Measurements from ENCODE around the gene PACRG.

The PACRG gene

GRCh38 chr6:163239572-163240340 lies 512.0 kb downstream of the PACRG start:
- no peak overlapping the region for H2BK5ac ChIP-seq (ENCODE audit: low read depth, low read length, poor library complexity, severe bottlenecking)
- H3K4me3 ChIP-seq (ENCODE audit: insufficient read depth in 1 of 2, low read depth in 1 of 2, low read length in 2 of 2), result no peak overlapping the region
- H3K4me1 ChIP-seq (ENCODE audit: control insufficient read depth, insufficient read depth, low read depth, low read length), result no peaks in the 10 kb centered on the region
- H3K36me3 ChIP-seq (ENCODE audit: control insufficient read depth in 1 of 2, insufficient read depth in 2 of 2, low read depth in 1 of 2, low read length in 2 of 2), result no peaks in the 10 kb centered on the region
- H3K9ac ChIP-seq (ENCODE audit: low read length), result no peak overlapping the region
- H4K91ac ChIP-seq (ENCODE audit: low read length), result no peak overlapping the region
- no peak overlapping the region for H2AFZ ChIP-seq (ENCODE audit: low read depth, low read length)
- H3K18ac ChIP-seq (ENCODE audit: low read depth in 1 of 2, low read length in 2 of 2), result no peak overlapping the region
- no peak overlapping the region for H4K8ac ChIP-seq (ENCODE audit: low read length)
- no peak overlapping the region for H3K4ac ChIP-seq (ENCODE audit: low read depth in 1 of 2, low read length in 2 of 2)
- WGBS, result 86% methylated on average over 19 of the region's 19 CpGs
- H3K27me3 ChIP-seq (ENCODE audit: control insufficient read depth in 1 of 2, insufficient read depth in 1 of 2, low read length in 2 of 2), result no peaks in the 10 kb centered on the region
- H2AK5ac ChIP-seq (ENCODE audit: low read length, severe bottlenecking), result no peak overlapping the region
- H3K27ac ChIP-seq (ENCODE audit: low read length, poor library complexity, severe bottlenecking), result no peak overlapping the region
- H2BK120ac ChIP-seq (ENCODE audit: low read depth, low read length), result no peak overlapping the region
- H3K4me2 ChIP-seq (ENCODE audit: low read length, poor library complexity, severe bottlenecking), result no peak overlapping the region
- no peak overlapping the region for H2BK15ac ChIP-seq (ENCODE audit: low read depth, poor library complexity, severe bottlenecking)
- no peaks in the 10 kb centered on the region for H3K9me3 ChIP-seq (ENCODE audit: control insufficient read depth, low read length)
- no peak overlapping the region for H3K14ac ChIP-seq (ENCODE audit: low read length in 2 of 2)
- no peak overlapping the region for H2BK12ac ChIP-seq (ENCODE audit: low read length in 2 of 2)
- H3K79me1 ChIP-seq (replicated peaks; ENCODE audit: low read length, poor library complexity, severe bottlenecking), result no peaks in the 10 kb centered on the region
- H3K23ac ChIP-seq (ENCODE audit: low read length in 2 of 2), result no peak overlapping the region
- no peak for DNase-seq

- H2AK5ac ChIP-seq (ENCODE audit: low read length, severe bottlenecking), result no peak overlapping the region
- no peak overlapping the region for H3K4ac ChIP-seq (ENCODE audit: low read depth in 1 of 2, low read length in 2 of 2)
- no peak overlapping the region for H3K27ac ChIP-seq (ENCODE audit: low read length, poor library complexity, severe bottlenecking)
- no peak overlapping the region for H2BK120ac ChIP-seq (ENCODE audit: low read depth, low read length)
- no peak overlapping the region for H3K18ac ChIP-seq (ENCODE audit: low read depth in 1 of 2, low read length in 2 of 2)
- H4K8ac ChIP-seq (ENCODE audit: low read length), result no peak overlapping the region
- no peaks in the 10 kb centered on the region for H3K9me3 ChIP-seq (ENCODE audit: control insufficient read depth, low read length)
- no peaks in the 10 kb centered on the region for H3K79me1 ChIP-seq (replicated peaks; ENCODE audit: low read length, poor library complexity, severe bottlenecking)
- no peak overlapping the region for H2BK5ac ChIP-seq (ENCODE audit: low read depth, low read length, poor library complexity, severe bottlenecking)
- no peaks in the 10 kb centered on the region for H3K36me3 ChIP-seq (ENCODE audit: control insufficient read depth in 1 of 2, insufficient read depth in 2 of 2, low read depth in 1 of 2, low read length in 2 of 2)
- no peaks in the 10 kb centered on the region for H3K27me3 ChIP-seq (ENCODE audit: control insufficient read depth in 1 of 2, insufficient read depth in 1 of 2, low read length in 2 of 2)
- no peak overlapping the region for H3K9ac ChIP-seq (ENCODE audit: low read length)
- H4K91ac ChIP-seq (ENCODE audit: low read length), result no peak overlapping the region
- H2BK15ac ChIP-seq (ENCODE audit: low read depth, poor library complexity, severe bottlenecking), result no peak overlapping the region
- no peak overlapping the region for H3K4me2 ChIP-seq (ENCODE audit: low read length, poor library complexity, severe bottlenecking)
- DNase-seq, result no peak
- 94% methylated on average over 17 of the region's 17 CpGs for WGBS
- no peak overlapping the region for H3K4me3 ChIP-seq (ENCODE audit: insufficient read depth in 1 of 2, low read depth in 1 of 2, low read length in 2 of 2)
- H3K14ac ChIP-seq (ENCODE audit: low read length in 2 of 2), result no peak overlapping the region
- H2AFZ ChIP-seq (ENCODE audit: low read depth, low read length), result no peak overlapping the region
- no peak overlapping the region for H3K23ac ChIP-seq (ENCODE audit: low read length in 2 of 2)
- no peak overlapping the region for H2BK12ac ChIP-seq (ENCODE audit: low read length in 2 of 2)
- H3K4me1 ChIP-seq (ENCODE audit: control insufficient read depth, insufficient read depth, low read depth, low read length), result no peaks in the 10 kb centered on the region
Measured at GRCh38 chr6:163240556-163240955, 512.8 kb downstream of the PACRG start.

- Histone ChIP-seq H3K14ac (ENCODE audit: low read length in 2 of 2) (no peak overlapping the region), H3K79me1 (replicated peaks; ENCODE audit: low read length, poor library complexity, severe bottlenecking) (no peaks in the 10 kb centered on the region), H3K4me1 (ENCODE audit: control insufficient read depth, insufficient read depth, low read depth, low read length) (no peaks in the 10 kb centered on the region), H3K4ac (ENCODE audit: low read depth in 1 of 2, low read length in 2 of 2) (no peak overlapping the region), H2BK15ac (ENCODE audit: low read depth, poor library complexity, severe bottlenecking) (no peak overlapping the region), H3K4me3 (ENCODE audit: insufficient read depth in 1 of 2, low read depth in 1 of 2, low read length in 2 of 2) (no peak overlapping the region), H3K27me3 (ENCODE audit: control insufficient read depth in 1 of 2, insufficient read depth in 1 of 2, low read length in 2 of 2) (no peaks in the 10 kb centered on the region), H2BK120ac (ENCODE audit: low read depth, low read length) (no peak overlapping the region), H2BK12ac (ENCODE audit: low read length in 2 of 2) (no peak overlapping the region), H2AK5ac (ENCODE audit: low read length, severe bottlenecking) (no peak overlapping the region), H2AFZ (ENCODE audit: low read depth, low read length) (no peak overlapping the region), H3K36me3 (ENCODE audit: control insufficient read depth in 1 of 2, insufficient read depth in 2 of 2, low read depth in 1 of 2, low read length in 2 of 2) (no peaks in the 10 kb centered on the region), H3K23ac (ENCODE audit: low read length in 2 of 2) (no peak overlapping the region), H2BK5ac (ENCODE audit: low read depth, low read length, poor library complexity, severe bottlenecking) (no peak overlapping the region), H3K9ac (ENCODE audit: low read length) (no peak overlapping the region), H3K9me3 (ENCODE audit: control insufficient read depth, low read length) (no peaks in the 10 kb centered on the region), H3K18ac (ENCODE audit: low read depth in 1 of 2, low read length in 2 of 2) (no peak overlapping the region), H3K4me2 (ENCODE audit: low read length, poor library complexity, severe bottlenecking) (no peak overlapping the region), H3K27ac (ENCODE audit: low read length, poor library complexity, severe bottlenecking) (no peak overlapping the region), H4K91ac (ENCODE audit: low read length) (no peak overlapping the region), H4K8ac (ENCODE audit: low read length) (no peak overlapping the region)
- WGBS, result 71% methylated on average over 2 of the region's 4 CpGs
- no peak for DNase-seq
Measured at GRCh38 chr6:163241683-163242082, 513.9 kb downstream of the PACRG start.

- Histone ChIP-seq H3K18ac (ENCODE audit: low read depth in 1 of 2, low read length in 2 of 2) (no peak overlapping the region), H2BK5ac (ENCODE audit: low read depth, low read length, poor library complexity, severe bottlenecking) (no peak overlapping the region), H2AFZ (ENCODE audit: low read depth, low read length) (no peak overlapping the region), H4K8ac (ENCODE audit: low read length) (no peak overlapping the region), H3K27ac (ENCODE audit: low read length, poor library complexity, severe bottlenecking) (no peak overlapping the region), H2BK120ac (ENCODE audit: low read depth, low read length) (no peak overlapping the region), H3K27me3 (ENCODE audit: control insufficient read depth in 1 of 2, insufficient read depth in 1 of 2, low read length in 2 of 2) (no peaks in the 10 kb centered on the region), H3K9ac (ENCODE audit: low read length) (no peak overlapping the region), H3K79me1 (replicated peaks; ENCODE audit: low read length, poor library complexity, severe bottlenecking) (no peaks in the 10 kb centered on the region), H3K36me3 (ENCODE audit: control insufficient read depth in 1 of 2, insufficient read depth in 2 of 2, low read depth in 1 of 2, low read length in 2 of 2) (no peaks in the 10 kb centered on the region), H3K4me1 (ENCODE audit: control insufficient read depth, insufficient read depth, low read depth, low read length) (no peaks in the 10 kb centered on the region), H3K23ac (ENCODE audit: low read length in 2 of 2) (no peak overlapping the region), H4K91ac (ENCODE audit: low read length) (no peak overlapping the region), H2BK12ac (ENCODE audit: low read length in 2 of 2) (no peak overlapping the region), H3K14ac (ENCODE audit: low read length in 2 of 2) (no peak overlapping the region), H3K9me3 (ENCODE audit: control insufficient read depth, low read length) (no peaks in the 10 kb centered on the region), H2AK5ac (ENCODE audit: low read length, severe bottlenecking) (no peak overlapping the region), H3K4ac (ENCODE audit: low read depth in 1 of 2, low read length in 2 of 2) (no peak overlapping the region), H2BK15ac (ENCODE audit: low read depth, poor library complexity, severe bottlenecking) (no peak overlapping the region), H3K4me2 (ENCODE audit: low read length, poor library complexity, severe bottlenecking) (no peak overlapping the region), H3K4me3 (ENCODE audit: insufficient read depth in 1 of 2, low read depth in 1 of 2, low read length in 2 of 2) (no peak overlapping the region)
- no peak for DNase-seq
- WGBS, result 88% methylated on average over 8 of the region's 8 CpGs
Measured at GRCh38 chr6:163243083-163243482, 515.3 kb downstream of the PACRG start.
